Left ventricle myocardium inferior (tissue), 1 donor: ENCODE data around the gene NFE2L2. TPM values are rescaled to one million over a fixed set of nuclear protein-coding genes. Genes with fewer than 3 reads are reported as not detected.

Source experiments
- DNase-seq: peaks from one replicate; pipeline ENCODE4 v3.0.0-alpha.2; 2020
- H3K27ac ChIP-seq: fragments of 200-600 bp; replicated peaks from 2 replicates; pipeline ENCODE4 v1.8.0; 2021
- H3K27me3 ChIP-seq: fragments of 200-600 bp; 2 replicates; pipeline ENCODE4 v1.8.0; 2021; ENCODE audit warnings: low read depth
- H3K36me3 ChIP-seq: fragments of 200-600 bp; 2 replicates; pipeline ENCODE4 v1.8.0; 2021
- H3K4me1 ChIP-seq: fragments of 200-600 bp; 2 replicates; pipeline ENCODE4 v1.8.0; 2021
- H3K4me3 ChIP-seq: fragments of 200-600 bp; 2 replicates; pipeline ENCODE4 v1.8.0; 2021; ENCODE audit warnings: mild to moderate bottlenecking, moderate library complexity
- H3K9me3 ChIP-seq: fragments of 200-600 bp; replicated peaks from 2 replicates; pipeline ENCODE4 v1.8.0; 2021
- intact Hi-C: fragments of 100-400 bp; cut with micrococcal nuclease; formaldehyde crosslinking; loops from one replicate; pipeline ENCODE4 v1.11.0; 2022
- total RNA-seq: library from RNA; stranded (reverse); fragmentation: NEBNext Ultra II Directional; extraction: Animal tissue kit (Norgen Biotek cat#: 25700); gene quantifications from one replicate; pipeline ENCODE4 v1.2.1, GENCODE V29; 2021
- TF ChIP-seq, protein P1 (sequence below): fragments of 200-600 bp; IDR thresholded peaks from 2 replicates; pipeline ENCODE4 v1.8.0; 2021; ENCODE audit warnings: antibody characterized with exemption, mild to moderate bottlenecking, borderline replicate concordance
- donor health status: DM: no; HTN: yes; CAD: no; lungs with severe emphysema.

NFE2L2 gene
- total RNA-seq, 1 donor from 2014 or later = 50.7 TPM

DNA sequence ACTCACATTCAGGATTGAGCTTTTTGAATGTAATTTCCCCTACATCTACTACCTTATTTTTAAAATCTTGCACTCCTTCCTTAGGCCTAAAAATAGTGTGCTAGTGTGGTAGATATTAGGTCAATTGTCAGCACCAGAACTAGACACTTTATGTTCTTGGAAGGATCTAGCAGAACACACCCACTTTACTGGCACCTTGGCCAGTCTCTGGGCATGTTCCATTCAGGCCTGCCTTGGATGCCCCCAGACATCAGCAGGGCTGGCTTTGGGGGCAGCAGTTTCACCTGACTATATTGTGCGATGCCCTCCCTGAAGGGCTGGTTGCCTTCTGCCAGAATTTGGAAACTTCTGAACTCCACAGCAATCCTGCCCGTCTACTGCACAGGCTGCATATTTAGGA lies 15.3 kb upstream of the NFE2L2 start:
- Histone ChIP-seq H3K36me3 (no peaks in the 10 kb centered on the region), H3K4me3 (no peak overlapping the region), H3K27me3 (no peaks in the 10 kb centered on the region), H3K27ac (peak overlapping the region; percentile 38), H3K9me3 (no peaks in the 10 kb centered on the region), H3K4me1 (peaks cover 52% of the 10 kb centered on the region)
- intact Hi-C loops = no loop called here
- no peak for DNase-seq
- TF ChIP-seq, protein P1, sequence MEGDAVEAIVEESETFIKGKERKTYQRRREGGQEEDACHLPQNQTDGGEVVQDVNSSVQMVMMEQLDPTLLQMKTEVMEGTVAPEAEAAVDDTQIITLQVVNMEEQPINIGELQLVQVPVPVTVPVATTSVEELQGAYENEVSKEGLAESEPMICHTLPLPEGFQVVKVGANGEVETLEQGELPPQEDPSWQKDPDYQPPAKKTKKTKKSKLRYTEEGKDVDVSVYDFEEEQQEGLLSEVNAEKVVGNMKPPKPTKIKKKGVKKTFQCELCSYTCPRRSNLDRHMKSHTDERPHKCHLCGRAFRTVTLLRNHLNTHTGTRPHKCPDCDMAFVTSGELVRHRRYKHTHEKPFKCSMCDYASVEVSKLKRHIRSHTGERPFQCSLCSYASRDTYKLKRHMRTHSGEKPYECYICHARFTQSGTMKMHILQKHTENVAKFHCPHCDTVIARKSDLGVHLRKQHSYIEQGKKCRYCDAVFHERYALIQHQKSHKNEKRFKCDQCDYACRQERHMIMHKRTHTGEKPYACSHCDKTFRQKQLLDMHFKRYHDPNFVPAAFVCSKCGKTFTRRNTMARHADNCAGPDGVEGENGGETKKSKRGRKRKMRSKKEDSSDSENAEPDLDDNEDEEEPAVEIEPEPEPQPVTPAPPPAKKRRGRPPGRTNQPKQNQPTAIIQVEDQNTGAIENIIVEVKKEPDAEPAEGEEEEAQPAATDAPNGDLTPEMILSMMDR = no peak

DNA sequence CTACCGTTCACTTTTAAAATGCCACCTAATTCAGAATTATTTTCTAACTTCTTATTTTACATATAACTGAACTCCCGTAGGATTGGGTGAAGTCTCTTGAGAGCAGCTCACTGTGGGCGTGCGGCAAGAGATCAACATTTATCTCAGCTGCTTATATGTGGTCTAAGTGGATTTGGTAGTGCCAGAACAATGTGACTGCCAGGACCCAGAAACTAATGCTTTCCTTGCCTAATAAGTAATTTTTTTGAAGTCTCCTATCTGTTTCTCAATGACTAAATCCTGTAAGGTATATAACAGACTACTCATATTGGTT lies 11.2 kb upstream of the NFE2L2 start:
- TF ChIP-seq, protein P1 = no peak
- intact Hi-C loops = no loop called here
- H3K27ac ChIP-seq = peak overlapping the region; percentile 66
- H3K36me3 ChIP-seq = no peaks in the 10 kb centered on the region
- H3K27me3 ChIP-seq = no peaks in the 10 kb centered on the region
- H3K4me3 ChIP-seq = peak overlapping the region; percentile 12
- peaks cover 19% of the 10 kb centered on the region for H3K4me1 ChIP-seq
- H3K9me3 ChIP-seq = no peaks in the 10 kb centered on the region
- DNase-seq = no peak

DNA sequence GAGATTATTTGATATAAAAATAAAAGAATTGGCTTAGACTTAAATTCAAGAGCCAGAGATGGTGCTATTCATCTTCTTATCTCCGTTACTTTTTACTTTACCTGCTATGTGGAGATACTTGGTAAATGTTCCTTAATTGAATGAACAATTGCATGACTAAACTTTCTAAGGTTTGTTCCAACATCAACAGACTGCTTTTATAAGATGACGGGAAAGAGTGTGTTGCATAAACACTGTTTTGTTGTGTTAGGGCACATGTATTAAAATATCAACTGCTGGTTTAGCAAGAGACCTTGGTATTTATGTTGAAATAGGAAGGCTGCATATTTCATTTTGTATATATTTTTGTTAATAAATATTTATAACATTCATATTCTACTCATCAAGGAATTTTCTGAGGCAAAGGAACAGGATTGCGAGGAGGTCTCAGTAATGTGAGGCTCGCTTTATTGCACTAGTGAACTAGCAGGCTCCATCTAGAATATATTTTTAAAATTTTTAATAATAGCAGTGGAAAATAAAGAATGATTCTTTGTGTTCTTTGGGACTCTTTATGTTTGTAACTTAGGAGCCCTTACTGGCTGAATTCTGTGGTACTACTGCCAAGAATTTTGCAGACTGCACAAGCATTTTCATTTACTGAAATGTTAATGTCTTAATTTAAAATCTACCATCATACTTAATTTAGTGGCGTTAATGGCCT lies 10.7 kb upstream of the NFE2L2 start:
- peak overlapping the region; percentile 12 for H3K4me3 ChIP-seq
- DNase-seq = no peak
- H3K27ac ChIP-seq = peak overlapping the region; percentile 66
- peaks cover 16% of the 10 kb centered on the region for H3K4me1 ChIP-seq
- no peaks in the 10 kb centered on the region for H3K9me3 ChIP-seq
- H3K27me3 ChIP-seq = no peaks in the 10 kb centered on the region
- intact Hi-C loops = no loop called here
- TF ChIP-seq, protein P1 = no peak
- H3K36me3 ChIP-seq = no peaks in the 10 kb centered on the region

GRCh38 chr2:177273408-177273807 lies 8.9 kb upstream of the NFE2L2 start:
- no peak for DNase-seq
- H3K4me3 ChIP-seq = no peak overlapping the region
- peaks cover 8% of the 10 kb centered on the region for H3K4me1 ChIP-seq
- TF ChIP-seq, protein P1 = no peak
- no peaks in the 10 kb centered on the region for H3K9me3 ChIP-seq
- H3K27ac ChIP-seq = peak overlapping the region; percentile 18
- H3K27me3 ChIP-seq = no peaks in the 10 kb centered on the region
- intact Hi-C loops = no loop called here
- no peaks in the 10 kb centered on the region for H3K36me3 ChIP-seq

GRCh38 chr2:177272765-177273164 lies 8.2 kb upstream of the NFE2L2 start:
- Histone ChIP-seq H3K4me1 (peaks cover 8% of the 10 kb centered on the region), H3K27me3 (no peaks in the 10 kb centered on the region), H3K9me3 (no peaks in the 10 kb centered on the region), H3K36me3 (no peaks in the 10 kb centered on the region), H3K4me3 (no peak overlapping the region), H3K27ac (no peak overlapping the region)
- DNase-seq = no peak
- TF ChIP-seq, protein P1 = no peak
- intact Hi-C loops = no loop called here
